GM19240 (cell line): Measurements from ENCODE around the gene DGKQ.

ENCODE experiments used
- DNase-seq: peaks from one replicate; pipeline ENCODE4 v3.0.0; 2011; ENCODE audit warnings: low spot score; ENCODE audit not compliant: insufficient read length

DGKQ gene

DNA sequence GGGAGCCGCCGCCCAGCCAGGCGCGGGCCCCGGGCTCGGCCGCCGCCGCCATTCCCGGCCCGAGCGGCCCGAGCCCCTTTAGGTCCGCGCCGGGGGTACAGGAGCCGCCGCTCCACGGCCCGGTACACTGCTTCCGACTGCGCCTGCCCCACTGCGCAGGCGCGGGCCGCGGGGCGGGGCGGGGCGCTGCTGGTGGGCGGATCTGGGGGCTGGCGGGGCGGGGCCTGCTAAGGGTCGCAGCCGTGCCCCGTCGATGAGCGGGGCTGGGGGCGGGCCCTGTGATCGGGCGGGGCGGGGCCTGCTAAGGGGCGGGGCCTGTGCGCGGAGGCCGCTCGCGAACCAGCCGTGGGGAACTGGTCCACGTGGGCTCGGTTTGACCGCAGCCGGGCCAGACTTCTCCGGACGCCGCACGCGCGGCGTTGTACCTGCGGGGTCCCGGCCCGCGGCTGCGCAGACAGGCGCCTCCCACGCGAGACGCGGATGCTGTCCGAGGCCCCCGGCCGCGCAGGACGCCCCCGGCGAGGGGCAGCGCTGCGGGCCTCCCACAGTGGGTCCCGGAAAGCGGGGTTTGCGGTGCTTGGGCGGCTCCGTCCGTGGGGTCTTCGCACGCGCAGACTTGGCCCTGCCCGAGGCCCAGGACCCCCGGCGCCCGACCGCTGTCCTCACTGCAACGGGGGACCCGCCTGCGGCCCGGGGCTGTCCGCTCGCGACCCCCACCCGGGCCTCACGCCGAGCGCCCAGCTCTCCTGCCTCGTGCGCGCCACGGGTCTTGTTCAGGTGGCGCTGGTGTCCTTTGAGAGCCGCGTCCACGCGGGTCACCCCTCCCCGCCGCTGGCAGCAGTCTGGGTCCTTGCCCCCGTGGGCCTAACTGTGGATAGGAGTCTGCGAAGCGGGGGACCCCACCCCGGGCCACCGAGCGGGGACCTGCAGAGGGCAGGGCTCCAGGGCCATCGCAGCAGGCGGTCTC, at the start of gene DGKQ:
DGKQ (minus strand) TSS at position 139 of the 967 bp plus-strand sequence; CDS start at position 52, 87 bp downstream.
- peak; percentile 99 for DNase-seq

GRCh38 chr4:1022739-1023066, 49.3 kb upstream of the DGKQ start:
- DNase-seq: no peak

DNA sequence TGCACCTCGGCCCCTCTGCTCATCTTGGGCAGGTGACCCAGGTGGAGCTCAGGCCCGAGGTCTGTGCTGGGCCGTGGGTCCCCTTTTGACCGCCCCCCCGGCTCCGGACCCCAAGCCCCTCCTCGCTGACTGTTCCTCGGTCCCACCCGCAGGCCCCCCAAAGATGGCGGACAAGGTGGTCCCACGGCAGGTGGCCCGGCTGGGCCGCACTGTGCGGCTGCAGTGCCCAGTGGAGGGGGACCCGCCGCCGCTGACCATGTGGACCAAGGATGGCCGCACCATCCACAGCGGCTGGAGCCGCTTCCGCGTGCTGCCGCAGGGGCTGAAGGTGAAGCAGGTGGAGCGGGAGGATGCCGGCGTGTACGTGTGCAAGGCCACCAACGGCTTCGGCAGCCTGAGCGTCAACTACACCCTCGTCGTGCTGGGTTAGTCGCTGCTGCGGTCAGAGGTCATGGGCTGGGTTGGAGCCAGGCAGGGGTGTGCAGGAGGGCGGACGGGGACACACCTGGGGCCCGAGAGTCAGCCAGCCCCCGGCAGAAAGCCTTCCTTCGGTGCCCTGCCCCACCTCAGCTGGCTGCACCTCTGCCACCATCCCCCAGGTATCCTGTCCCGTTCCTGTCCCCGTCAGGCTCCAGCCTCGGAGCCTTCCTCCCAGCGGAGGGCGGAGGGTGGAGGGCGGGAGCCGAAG, 48.8 kb upstream of the DGKQ start:
- DNase-seq: no peak

DNA sequence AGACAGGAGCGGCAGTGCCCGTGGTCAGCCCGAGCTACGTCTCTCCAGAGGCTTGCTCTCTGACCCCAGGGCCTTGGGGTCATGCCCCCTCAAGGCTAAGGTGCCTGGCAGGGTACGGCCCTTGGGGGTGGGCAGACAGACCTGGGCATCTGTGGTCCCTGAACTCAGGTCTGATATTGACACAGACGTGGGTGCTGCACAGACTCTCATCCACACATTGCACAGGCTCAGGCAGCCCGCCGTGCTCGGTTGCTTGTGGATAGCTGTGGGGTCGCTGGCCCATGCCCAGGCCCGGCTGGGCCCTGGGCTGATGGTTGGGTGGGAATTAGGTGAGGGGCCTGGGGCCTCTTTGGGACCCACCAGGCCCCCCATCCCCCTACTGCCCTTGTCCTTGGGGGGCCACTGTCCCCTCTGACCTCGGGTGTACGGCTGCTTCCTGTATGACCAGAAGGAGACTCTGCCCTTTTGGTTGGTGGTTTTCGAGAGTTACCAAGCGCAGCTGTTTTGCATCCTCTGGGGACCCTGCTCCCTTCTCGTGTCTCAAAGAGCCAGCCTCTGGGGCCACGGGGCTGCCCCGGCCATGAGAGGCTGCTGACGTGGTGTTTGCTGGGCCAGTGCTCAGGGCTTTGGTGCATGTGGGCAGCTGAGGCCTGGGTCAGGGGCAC, 48.1 kb upstream of the DGKQ start:
- DNase-seq: peak; percentile 83

DNA sequence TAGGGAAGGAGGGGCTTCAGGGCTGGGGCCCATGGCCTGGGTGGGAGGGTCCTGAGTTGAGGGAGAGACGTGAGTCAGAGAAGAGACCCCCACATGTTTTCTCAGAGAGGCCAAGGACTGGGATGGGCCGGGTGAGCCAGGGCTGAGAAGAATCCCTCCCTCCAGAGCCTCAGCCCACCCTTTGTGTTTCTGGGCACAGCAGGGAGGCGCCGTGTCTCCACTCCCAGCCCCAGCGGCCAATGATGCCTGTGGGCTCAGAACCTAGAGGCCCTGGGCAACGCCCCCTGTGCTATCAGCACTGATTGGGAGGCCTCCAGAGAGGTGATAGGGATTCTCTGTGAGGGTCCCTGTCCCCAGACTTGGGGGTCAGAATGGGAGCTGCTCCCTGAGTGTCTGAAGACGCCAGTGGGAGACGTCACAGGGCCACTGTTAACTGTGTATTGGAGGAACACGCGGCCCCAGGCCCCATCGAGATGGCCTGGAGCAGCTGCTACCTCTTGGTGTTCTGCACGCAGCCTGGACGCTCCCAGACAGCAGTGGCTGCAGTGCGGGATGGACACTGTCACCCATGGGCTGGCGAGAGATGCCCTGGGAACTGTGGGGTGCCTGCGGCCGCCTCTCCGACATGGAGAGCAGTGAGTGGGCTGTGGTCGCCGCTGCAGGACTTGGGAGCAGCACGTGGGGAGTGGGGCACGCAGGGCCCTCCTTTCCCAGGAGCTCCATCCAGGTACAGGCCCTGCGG, 46.5 kb upstream of the DGKQ start:
- DNase-seq: no peak

DNA sequence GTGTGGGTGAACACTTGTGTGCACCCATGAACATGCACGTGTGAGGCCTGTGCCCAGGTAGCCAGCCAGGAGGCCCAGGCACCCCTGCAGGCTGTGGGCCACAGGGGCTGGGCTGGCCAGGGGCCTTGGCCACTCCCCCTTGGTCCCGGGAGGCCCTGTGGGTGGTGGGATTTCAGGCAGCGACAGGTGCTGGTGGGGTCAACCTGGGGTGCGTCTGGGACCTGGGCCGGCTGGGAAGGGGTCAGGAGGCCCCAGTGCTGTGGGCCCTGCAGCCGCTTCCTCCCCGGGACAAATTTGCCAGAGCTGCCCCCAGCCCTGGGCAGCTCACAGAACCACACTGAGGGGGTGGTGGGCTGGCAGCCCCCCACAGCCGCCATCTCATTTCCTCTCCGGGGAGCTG, 46.0 kb upstream of the DGKQ start:
- no peak for DNase-seq

GRCh38 chr4:1018147-1019020, 45.0 kb upstream of the DGKQ start:
- no peak for DNase-seq

GRCh38 chr4:1017706-1018105, 44.3 kb upstream of the DGKQ start:
- DNase-seq: no peak

DNA sequence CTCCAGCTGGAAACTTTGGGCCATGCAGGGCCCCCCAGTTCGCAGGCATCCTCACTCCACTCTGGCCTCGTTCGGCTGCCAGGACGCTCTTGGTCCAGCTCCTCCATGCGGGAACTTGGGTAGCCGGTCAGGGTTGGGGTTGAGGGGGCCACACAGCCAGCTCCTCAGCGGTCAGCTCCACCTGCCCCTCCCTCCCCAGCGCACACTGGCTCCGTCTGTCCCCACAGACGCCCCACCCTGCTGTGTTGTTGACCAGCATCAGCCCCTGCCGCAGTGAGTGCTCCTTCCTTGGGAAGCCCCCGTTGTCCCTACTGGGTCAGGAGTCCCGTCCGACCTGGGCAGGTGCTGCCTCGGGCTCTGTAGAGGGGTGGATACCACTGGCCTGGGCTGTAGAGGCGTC, 43.8 kb upstream of the DGKQ start:
- no peak for DNase-seq

GRCh38 chr4:1015746-1016145, 42.4 kb upstream of the DGKQ start:
- no peak for DNase-seq

GRCh38 chr4:1015179-1015578, 41.8 kb upstream of the DGKQ start:
- DNase-seq: no peak

GRCh38 chr4:1014291-1015167, 41.2 kb upstream of the DGKQ start:
- no peak for DNase-seq

DNA sequence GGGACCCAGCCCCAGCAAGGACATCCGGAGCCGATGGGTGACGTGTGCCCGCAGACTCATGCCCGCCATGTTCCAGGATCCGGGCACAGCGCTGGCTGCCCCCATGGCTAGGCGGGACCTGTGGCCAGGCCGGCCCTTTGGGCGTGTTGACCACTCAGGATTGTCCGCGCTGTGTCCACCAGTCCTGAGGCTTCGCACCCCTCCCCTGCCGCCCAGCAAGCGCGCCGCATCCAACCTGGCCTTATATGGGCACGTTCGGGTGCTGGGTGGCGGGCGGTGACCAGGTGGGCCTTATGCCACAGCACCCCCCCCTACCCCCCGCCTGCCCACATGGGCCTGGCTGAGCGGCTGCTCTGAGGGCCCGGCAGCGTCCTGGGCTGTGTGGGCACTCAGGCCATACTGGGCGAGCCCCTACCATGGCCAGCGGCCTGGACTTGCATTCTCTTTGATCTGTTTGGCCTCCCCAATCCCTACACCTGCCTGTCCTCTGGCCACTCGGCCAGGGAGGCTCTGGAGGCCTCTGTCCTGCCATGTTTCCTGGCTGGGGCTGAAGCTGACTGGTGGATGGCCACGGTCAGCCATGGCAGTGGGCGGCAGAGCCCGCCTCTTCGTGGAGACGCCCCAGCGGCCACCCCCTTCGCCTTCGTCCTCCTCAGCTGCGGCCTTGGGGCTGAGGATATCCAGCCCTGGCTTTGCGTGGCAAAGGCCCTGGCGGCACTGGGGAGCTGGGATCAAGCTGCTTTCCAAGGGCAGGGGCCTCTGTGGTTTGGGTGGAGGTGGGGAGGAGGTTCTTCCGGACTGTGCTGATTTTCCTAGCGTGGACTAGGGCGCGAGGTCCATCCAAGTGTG, 40.1 kb upstream of the DGKQ start:
- no peak for DNase-seq

DNA sequence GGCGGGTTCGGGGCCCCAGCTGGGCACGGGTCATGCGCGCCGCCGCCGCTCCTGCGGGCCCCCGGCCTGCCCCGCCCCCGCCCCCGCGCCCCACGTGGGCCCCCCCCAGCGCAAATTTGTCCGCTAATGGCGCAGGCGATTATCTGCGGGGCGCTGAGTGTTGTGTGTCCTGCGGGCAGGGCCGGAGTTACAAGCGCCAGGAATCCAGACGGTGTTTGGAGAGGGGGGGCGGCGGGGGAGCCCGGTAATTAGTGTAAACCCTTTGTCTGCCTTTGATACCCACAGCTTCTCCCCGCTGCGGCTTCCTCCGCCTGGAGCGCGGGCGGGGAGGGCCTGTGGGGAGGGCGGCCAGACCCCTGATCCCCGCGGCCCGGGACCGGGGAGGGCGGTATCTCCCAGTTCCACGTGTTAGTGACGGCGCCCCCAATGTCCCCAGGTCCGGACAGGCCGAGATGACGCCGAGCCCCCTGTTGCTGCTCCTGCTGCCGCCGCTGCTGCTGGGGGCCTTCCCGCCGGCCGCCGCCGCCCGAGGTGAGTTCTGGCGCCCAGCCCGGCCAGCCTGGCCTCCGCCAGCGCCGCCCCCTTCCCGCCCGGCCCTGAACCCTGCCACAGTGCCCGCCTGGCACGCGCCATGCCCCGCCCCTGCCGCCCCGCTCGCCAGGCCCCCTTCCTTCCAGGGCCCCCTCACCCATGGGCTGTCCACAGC, 38.8 kb upstream of the DGKQ start:
- DNase-seq: no peak

DNA sequence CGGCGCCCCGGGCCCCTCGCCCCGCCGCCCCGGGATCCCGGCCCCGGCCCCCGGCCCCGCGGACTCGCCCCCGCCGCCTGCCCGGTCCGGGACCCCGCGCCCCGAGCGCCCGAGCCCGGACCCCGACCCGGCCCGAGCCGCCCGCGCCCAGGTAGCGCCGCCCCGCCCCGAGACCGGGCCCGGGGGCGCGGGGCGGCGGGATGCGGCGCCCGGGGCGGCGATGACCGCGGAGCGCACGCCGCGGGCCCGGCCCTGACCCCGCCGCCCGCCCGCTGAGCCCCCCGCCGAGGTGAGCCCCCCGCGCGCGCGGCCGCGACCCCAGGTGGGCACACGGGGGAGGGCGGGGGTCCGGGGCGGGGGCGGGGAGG, 38.3 kb upstream of the DGKQ start:
- no peak for DNase-seq

DNA sequence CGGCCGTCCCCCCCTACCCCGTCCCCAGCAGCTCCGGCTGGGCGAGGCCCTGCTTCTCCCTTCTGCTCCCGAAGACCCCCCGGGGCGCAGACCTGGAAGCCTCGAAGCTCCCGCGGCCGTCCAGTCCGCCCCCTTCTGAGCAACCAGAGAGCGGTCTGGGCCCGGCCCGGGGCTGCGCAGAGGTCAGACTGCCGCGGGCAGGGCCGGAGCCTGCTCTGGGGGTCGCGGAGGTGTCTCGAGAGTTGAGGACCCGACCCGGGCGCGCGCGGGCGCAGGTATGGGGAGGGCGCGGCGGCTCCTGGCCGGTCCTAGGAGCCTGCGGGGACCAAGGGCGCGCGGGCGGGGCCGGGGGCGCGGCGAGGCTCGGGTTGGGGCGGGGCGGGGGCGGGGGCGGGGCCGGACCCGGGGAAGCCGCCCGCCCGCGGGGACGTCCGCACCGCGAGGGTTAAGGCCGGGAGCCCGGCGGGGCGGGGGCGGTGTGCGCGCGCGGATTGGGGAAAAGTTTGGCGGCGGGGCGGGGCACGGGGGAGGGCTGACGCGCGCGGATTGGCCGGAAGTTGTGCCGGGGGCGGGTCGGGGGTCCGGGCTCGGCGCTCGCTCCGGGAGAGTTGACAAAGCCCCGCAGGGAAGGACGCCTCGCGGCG, 37.8 kb upstream of the DGKQ start, which contains the start of gene FGFRL1:
FGFRL1 (plus strand) TSS at position 605 of the 644 bp plus-strand sequence. CDS start 860 bp downstream, outside the sequence.
- peak; percentile 92 for DNase-seq

DNA sequence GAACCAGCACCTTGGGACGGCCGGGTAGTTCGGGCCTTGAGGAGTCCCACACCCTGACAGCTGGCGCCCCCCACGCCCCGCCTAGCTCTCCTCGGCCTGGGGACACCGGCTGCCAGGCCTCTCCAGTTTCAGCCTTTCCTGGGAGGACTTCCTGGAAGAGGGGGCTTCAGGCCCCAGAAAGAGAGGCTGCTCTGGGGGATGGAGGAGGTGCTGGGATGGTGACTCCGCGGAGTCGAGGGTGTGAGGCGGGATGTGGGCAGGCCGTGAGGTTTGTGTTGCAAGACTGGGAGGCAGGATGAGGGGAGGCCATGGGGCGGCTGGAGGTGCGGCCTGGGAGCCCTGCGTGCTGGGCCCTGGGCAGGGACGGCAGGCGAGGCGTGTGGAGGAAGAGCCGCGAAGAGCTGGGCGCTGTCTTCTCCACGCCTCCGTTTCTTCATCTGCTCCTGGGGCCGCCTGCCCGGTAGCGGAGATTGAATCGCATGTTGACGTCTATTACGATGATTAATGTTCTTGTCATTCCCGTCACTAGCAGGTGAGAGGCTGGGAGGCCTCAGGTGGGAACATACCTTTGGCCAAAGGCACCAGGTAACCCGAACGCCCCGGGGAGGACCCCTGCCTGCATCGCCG, 37.1 kb upstream of the DGKQ start:
- no peak for DNase-seq
